EH (cell line): Measurements from ENCODE around the gene KCTD1.

Experiments
- DNase-seq: peaks from one replicate; pipeline ENCODE4 v3.0.0-alpha.2; 2015; ENCODE audit warnings: low read depth

KCTD1 gene

DNA sequence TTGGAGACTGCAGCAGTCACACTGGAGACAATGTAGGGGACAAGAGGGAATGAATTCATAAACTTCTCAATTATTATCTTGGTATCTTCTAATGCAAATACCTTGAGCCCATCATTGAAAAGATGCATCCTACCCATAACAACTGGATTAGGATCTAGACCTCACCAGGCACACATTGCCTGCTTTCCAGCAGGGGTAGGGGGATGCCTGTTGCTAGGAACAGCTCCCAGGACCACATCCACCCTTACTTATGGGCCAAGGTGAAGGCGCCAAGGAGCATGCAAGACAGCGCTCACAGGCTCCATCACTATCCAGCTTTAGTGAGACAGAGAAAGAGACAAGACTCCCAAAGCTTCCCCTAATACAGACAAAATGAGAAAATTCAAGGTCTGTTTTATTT, 24.4 kb downstream of the KCTD1 start:
- DNase-seq: no peak

DNA sequence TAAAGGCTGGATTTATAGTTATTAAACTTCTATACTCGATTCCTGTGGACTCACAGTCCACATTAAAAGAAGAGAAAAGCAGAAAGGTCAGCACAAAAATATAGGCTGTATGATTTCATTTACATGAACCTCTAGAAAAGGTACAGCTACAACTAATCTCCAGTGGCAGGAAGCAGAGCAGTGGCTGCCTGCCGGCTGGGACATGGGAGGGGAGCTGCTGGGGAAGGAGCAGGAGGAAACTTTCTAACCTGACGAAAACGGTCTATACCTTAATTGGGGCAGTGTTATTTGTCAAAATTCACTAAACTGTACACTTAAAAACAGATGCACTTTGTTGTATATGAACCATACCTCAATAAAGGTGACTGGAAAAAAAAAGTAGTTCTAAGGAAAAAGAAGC, 26.7 kb downstream of the KCTD1 start:
- no peak for DNase-seq

DNA sequence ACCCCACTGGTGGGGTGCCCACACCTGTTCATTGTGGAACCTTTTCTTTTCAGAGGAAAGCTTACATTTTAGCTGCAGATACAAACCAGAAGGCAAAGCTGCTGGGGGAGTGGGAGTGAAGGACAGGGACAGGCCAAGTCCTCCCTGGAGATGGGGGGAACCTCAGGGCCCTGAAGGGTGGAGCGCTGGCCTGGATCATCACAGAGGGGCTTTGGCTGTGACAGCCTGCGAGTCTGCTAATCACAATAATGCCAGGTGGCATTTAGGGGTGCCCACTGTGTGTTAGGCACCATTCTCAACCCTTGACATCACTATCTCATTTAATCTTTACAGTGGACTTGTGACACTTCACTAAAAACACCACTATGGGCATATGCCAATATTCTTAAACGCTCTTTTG, 27.4 kb downstream of the KCTD1 start:
- no peak for DNase-seq

DNA sequence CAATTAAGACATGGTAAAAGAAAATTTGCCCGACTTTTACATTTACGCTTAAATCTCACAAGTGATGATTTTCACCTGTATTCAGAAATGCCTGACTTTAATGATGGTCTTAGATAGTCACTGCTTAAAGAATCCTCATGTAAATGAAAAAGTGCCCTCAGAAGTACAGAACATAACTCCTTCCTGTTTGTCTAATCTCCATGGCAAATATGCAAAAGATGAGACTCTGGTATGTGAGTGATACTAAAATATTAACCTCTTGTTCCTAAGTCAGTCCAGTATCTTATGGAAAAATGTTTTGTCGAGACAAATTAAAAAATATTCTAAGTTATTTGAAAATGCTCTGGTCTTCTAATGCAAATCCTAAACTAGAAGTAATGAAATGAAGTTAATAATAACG, 29.2 kb downstream of the KCTD1 start:
- peak; percentile 17 for DNase-seq

DNA sequence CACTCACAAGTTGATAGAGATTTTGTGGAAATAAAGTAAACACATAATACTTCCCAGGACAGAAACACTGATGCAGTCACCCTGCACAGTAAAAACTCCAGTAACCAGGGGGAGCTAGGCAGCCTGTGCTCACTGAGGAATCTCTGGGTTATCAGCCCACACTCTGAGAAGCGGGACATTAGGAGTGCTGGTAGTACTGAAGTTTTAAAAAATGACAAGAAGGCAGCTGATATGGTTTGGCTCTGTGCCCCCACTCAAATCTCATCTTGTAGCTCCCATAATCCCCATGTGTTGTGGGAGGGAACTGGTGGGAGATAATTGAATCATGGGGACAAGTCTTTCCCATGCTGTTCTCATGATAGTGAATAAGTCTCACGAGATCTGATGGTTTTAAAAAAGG, 31.4 kb downstream of the KCTD1 start:
- DNase-seq: no peak

DNA sequence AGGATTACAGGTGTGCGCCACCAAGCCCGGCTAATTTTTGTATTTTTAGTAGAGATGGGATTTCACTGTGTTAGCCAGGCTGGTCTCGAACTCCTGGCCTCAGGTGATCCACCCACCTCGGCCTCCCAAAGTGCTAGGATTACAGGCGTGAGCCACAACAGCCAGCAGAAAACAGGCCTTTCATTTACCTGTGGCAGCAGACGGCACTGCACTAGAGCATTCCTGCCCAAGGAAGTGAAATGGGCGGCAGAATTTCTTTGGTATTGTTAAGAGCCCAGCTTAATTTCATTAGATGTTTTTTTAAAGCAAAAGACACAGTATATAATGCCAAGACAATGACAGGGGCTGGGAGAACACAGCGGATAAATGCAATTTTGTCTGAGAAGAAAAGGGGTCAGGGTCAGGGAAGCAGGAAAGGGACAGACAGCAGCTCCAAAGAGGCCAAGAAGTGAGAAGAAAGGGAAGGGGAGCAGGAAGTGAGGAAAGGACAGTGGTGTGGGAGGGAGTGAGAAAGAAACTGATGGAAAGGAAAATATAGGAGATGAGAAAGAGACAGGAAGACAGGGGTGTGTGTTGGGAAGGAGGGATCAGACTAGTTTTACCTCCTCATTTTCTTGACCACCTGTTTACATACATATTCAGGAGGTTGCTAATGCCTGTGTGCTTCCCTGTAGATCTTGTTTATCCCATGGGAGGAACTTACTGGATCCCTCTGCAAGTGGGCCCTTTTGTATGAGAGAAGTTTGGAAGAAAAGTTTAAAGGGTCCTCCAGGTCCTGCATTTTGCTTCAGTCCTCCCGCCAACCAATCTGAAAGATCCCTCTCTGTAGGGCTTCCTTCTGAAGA, 32.5 kb downstream of the KCTD1 start:
- DNase-seq: no peak

DNA sequence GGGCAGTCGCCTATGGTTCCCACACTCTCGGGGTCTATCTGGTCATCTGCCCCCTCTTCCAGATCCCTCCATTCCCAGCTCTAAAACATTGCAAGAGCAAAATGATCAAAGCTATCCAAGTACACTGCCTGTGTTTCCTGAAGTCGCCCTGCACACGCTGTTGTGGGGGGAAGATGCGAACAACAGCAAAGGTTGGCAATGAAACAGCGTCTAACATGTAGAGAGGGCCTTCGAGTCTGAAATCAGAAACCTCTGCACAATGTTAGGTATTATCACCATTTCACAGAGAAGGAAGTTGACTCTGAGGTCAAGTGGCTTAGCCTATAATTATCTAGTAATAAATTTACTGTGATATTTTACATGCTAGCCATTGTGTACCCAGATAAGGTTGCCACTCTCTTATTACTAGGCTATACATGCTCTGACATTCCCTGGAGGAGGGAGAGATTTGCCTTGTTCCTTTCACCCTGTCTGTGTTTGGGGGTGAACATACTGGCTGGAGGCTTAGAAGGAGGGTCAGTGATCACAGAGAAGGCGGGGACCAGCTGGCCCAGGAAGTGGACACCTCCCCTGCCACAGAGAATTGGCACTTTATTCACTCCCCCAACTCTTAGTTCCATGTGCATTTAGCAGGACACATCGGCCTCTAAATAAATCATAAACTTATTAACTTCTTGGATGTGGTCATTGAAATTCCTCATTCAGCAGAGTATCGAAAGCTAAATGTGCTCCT, 36.8 kb downstream of the KCTD1 start:
- DNase-seq: no peak

DNA sequence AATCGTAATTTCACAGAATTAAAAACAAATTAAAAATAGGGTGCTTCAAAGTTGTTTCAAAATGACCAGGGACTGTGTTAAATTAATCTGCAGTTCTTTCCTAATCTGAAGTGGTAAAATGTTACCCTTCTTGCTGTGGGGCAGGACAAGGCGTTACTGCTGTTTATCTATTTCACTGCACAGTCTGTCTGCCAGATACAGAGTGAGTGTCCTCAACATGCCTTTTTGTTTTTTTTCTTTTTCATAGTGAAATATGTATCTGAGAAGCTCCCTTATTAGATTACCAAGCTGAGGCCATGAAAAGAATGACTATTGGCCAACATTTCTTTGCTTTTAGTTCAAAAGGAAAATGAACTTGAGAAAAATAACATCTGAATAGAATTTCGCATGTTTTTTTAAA, 38.0 kb downstream of the KCTD1 start:
- no peak for DNase-seq

DNA sequence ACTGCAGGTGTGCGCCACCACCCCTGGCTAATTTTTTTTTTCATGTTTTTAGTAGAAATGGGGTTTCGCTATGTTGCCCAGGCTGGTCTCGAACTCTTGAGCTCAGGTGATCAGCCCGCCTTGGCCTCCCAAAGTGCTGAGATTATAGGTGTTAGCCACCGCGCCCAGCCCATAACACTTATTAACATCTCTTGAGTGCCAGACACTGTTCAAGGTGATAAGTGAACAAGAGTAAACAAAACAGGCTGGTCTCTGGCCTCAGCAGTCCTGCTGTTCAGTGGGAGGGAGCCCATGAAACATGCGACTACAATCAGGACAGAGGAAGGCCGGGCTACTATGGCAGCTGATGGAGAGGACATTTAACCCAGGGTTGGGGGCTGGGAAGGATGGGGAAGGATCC, 42.3 kb downstream of the KCTD1 start:
- no peak for DNase-seq

DNA sequence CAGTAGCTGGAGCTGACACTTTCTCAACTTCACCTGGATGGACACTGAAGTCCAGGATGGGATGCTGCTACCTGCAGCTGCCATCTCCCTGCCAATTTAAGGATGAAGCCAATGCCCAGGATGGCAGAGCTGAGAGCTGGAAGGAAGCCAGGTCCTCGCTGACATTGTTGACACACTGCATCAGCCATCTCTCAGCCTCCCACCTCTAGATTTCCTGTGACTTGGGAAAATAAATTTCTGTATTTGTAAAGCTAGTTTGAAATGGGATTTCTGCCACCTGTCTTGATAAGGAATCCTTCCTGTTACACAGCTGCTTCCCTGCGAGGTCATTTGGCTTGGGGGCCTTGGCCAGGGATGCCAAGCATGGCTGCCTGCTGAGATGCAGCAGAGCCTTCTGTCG, 43.5 kb downstream of the KCTD1 start:
- no peak for DNase-seq

DNA sequence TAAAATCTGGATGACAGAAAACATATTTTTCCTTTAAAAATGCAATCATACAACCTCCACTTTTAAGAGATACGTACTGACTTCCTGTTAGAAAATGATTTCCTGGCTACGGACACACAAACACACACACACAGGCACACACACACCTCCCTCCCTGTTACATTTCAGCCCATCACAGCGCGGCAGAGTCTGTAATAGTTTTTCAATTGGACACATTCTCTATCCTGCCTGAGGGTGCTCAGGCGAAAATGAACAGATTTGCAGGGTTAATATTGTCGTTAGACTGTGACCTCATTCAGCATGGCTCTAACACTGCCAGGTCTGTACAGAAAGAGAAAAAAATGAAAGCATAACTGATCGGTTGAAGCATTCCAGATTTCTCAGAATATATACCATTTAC, 45.0 kb downstream of the KCTD1 start:
- no peak for DNase-seq

DNA sequence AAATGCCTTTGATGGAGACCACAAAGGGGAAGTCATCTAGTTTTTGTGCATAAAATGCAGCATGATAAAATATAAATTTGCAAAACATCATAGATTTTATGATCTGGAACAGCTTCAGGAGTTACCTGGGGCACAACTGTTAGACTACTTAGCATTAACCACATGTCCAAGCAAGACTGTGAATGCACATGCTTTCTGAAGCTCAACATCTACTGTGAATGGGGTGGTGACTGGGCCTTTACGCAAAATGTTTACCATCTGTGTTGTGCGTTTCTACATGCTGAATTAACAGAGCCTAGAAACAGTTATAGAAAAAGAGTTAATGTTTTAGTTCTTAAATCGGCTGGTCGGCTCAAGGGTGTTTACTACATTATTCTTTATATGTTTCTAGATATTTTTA, 45.5 kb downstream of the KCTD1 start:
- no peak for DNase-seq

DNA sequence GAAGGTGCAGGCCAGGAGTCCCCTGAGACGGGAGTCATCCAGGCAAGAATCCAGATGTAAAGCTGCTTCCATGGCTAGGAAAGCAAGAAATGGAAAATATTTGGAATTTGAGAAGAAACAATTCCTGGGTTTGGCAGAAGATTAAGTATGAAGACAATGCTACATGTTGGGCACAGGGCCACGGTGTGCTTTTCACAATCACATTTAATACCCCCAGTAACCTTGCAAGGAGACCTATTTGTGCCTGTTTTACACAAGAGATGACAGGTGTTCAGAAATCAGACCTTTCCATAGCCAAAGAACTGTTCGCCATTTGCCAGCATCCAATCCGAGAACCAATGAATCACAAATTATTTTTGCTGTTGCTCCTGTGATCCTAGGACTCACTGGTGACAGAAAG, 50.5 kb downstream of the KCTD1 start:
- DNase-seq: no peak

DNA sequence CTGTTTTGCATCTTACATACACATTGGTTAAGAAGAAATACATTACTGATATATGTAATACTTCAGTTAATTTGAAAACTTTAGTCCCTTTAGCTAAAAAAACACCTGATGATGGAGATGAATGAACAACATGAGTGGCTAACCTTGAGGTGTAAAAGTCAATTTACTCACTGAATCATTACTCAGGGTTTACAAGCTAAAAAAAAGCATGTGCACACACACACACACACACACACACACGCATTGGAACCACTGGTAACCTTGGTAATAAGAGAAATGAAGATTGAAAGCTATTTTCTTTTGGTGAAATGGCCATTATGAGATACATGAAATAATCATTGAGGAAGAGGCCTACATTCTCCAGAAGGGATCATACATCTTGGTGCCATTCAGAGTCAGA, 51.8 kb downstream of the KCTD1 start:
- no peak for DNase-seq

DNA sequence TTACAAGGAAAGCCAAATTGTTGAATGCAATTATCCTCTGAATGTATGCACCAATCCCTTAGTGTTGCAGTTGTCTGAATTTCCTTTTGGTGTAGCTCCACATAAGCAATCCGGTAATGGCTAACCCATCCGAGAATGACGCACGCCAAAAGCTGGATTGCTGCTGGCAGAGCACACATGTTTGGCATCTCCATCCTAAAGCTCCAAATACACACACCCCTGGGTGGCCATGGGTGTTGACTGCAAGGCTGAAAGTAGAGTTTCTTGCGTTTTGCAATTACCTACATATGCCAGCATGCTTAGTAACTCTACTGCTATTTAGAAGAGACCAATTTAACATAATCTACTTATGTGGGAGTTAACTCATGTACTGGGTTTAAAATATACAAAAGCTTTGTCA, 53.1 kb downstream of the KCTD1 start:
- DNase-seq: no peak

DNA sequence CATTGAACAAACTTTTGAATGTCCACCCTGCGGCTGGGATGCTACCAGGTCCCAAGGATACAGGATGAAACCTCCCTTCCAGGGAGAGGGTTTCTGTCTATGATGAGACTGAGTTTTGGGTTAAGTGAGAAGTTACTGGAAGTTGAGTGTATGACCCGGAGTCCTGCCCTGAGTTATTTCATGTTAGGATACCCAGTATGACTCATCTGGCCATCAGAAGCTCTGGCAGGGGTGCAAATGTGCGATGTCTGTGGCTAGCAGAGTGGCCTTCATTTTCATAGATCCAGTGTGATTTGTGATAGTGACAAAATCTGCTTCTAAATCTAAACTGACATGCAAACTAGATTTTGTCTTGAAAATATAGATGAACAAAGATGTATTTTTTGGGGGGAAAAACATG, 55.3 kb downstream of the KCTD1 start:
- DNase-seq: peak; percentile 51

DNA sequence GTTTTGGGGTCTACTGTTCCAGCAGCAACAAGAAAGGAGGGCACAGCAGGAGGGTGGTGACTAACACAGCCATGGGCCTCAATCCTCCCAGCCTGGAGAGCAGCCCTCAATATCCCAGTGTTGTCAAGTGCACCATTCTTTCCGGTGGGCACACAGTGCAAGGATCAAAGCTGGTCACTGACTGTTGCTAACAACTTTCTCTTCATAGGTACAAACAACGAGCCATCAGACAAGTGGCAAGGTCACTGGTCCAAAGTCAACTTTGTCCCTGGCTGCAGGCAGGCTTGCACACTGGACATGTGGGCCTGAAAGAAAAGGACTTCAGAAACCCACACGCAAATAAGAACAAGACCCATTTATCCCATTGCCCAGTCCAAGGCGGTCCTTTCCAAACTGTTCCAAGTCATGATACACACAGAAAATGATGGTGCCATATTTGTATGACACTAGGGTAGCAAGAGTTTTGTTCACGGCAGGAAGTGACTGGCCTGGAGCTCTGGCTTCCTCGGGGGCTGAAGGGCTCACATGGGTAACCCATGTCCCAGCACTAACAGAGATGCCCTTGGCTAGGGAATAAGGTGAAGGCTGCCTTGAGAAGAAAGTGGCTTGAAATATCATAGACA, 57.0 kb downstream of the KCTD1 start:
- no peak for DNase-seq

DNA sequence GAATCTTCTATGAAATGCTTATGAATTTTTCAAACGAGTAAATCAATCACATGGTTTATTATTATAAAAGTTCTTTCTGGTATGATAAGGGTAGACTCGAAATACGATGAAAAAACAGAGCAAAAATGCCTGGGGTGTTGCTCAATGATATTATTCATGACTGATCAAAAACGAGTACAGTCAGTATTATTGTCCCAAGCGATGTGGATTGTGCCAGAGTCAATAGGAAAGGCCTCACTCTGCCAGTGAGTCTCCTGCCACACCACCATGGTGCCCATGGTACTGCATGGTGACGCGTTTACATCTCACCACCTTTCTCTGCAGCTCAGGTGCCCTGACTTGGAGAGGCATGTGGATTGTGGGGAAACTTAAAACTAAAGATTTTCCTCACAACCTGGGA, 58.5 kb downstream of the KCTD1 start:
- DNase-seq: no peak

DNA sequence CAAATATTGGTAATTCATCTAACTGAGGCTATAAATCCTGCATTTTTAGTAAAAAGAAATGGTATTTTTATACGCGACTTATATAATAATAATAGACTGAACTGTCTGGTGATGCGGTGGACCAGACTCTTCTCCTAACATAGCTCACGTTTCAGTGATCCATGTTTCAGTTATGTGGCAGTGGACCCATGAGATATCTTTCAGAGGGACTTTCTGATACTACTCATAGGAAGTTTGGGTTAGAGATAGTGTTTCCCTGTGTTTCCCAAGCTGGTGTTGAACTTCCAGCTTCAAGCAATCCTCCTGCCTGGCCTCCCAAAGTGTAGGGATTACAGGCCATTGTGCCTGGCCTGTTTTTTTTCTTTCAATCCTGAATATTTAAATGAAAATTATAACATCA, 59.2 kb downstream of the KCTD1 start:
- no peak for DNase-seq

DNA sequence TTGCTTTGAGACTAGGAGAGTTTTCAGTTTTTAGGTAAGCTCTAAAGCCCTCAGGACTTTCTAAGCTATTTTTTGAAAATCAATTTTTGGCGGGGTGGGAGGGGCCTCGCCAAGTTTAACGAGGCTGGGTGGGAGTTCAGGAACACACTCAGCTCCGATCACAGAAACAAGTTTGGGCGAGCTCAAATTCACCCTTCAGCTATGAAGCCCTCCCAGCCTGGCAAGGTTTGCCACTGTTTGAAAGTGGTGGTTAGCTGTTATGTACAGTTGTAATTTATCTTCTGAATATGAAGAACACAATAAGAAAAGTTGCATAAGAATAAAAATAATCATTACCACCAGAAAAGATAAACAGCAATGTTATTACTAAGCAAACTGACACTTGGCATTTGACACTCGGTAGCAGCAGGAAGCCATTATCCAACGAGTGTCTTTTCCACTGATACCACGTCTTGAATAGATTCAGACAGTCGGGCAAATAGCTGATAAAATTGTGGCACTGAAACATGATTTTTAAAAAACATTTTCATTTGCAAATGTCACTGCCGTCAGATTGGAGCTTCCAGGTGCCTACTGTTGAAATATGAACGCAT, 59.8 kb downstream of the KCTD1 start:
- no peak for DNase-seq

DNA sequence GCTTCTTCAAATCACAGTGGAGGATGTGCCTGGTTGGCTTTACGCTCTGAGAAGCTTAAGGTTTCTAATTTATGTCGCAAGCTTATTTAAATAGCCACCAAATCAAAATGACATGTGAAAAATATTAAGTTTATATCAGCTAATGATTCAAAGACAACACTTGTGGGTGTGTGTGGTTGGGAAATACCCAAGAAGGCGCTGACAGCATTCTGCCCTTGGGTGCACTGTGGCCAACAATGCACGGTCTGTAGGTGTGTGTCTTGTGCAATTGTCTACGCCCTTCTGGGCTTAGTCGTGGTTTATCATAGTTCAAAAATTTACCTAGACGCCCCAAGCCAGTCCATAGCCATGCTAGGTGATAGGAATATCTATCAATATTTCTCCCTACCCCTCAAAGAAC, 60.9 kb downstream of the KCTD1 start:
- DNase-seq: no peak

DNA sequence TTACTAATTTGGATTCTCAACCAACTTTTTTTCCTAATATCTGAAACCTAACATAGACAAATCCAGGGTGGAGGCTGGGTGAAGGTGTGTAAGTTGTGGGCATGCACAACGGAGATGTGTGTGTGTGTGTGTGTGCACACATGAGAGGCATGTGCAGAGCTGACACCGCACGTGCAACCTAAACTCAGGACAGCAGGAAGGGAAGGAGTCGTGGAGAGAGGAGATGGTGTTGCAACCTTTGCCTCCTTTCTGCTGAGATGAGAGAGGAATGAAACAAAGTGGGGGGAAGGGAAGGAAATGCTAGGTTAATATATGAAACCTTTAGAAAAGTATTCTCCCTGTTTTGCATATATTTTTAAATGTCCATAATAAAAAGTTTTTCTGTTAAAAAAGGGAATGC, 64.7 kb downstream of the KCTD1 start:
- DNase-seq: no peak

DNA sequence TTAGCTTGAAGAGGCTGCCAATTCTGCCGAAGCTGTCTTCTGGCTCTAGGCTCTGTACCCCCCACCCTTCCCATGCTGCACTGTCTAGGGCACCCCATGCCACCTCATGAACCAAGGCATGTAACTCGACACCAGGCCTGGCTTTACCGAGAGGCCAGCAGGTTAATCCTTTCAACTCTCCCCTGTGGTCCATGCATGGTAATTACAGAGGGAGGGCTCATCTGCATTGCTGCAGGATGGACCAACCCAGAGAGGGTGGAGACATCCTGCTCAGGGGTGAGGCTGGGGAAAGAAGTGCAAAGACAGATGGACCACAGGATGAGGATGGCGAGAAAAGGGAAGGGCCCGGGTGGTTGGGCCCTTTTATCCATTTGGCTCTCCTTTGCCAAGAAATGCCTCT, 65.8 kb downstream of the KCTD1 start:
- DNase-seq: no peak
